ENCODE measurements around the gene TMPRSS13. TPM values are rescaled to one million over a fixed set of nuclear protein-coding genes. Genes with fewer than 3 reads are reported as not detected.

The TMPRSS13 gene
- polyA plus RNA-seq, 1 donor from 2014 or later: not detected

DNA sequence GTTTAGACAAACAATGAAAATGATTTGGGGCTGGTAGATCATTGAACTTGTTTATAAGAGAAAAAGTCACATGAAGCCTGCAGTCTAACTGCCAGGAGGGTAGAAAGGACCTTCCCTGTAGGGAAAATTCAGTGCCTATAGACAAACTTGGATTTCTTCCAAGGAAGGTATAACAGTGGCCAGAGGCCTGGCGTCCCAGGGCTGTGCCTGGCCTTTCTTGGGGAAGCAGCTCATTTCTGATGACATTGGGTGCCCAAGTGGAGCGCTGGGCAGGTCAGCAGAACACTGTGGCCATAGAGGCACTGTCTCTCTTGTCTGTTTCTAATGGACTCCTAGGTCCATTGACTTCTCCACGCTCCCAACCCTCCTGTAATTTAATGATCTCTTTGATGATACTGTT lies 46.1 kb downstream of the TMPRSS13 start:
- Histone ChIP-seq H3K9ac (ENCODE audit: low read length) (peak overlapping the region; percentile 34), H2AFZ (ENCODE audit: low read depth, low read length) (no peak overlapping the region), H3K27me3 (ENCODE audit: insufficient read depth, low read depth, low read length) (no peaks in the 10 kb centered on the region), H4K20me1 (ENCODE audit: insufficient read depth) (no peaks in the 10 kb centered on the region), H3K4me3 (ENCODE audit: low read length) (peak overlapping the region; percentile 53), H3K4me2 (ENCODE audit: low read length) (peak overlapping the region; percentile 12), H3K79me2 (replicated peaks; ENCODE audit: insufficient read depth, low read length) (no peaks in the 10 kb centered on the region), H3K9me3 (ENCODE audit: low read length) (no peaks in the 10 kb centered on the region), H3F3A (ENCODE audit: insufficient read depth, low read length, poor library complexity, severe bottlenecking) (no peaks in the 10 kb centered on the region), H3K27ac (ENCODE audit: low read length) (peak overlapping the region; percentile 59), H3K9me2 (ENCODE audit: insufficient read depth, low read length) (no peaks in the 10 kb centered on the region), H3K36me3 (ENCODE audit: insufficient read depth, low read length) (no peaks in the 10 kb centered on the region)
- TF ChIP-seq RAD21 (conservative IDR thresholded peaks at IDR 0.05) (no peak), MXI1 (conservative IDR thresholded peaks at IDR 0.05; ENCODE audit: poor library complexity, severe bottlenecking) (no peak), TAF1 (IDR thresholded peaks at IDR 0.05; ENCODE audit: low read depth) (no peak), EP300 (conservative IDR thresholded peaks at IDR 0.05; ENCODE audit: poor library complexity, severe bottlenecking) (no peak), EZH2 (IDR thresholded peaks at IDR 0.05; ENCODE audit: borderline replicate concordance, insufficient read depth, low read length, poor library complexity, severe bottlenecking) (no peak), POLR2AphosphoS5 (IDR thresholded peaks at IDR 0.05) (no peak), SMC3 (conservative IDR thresholded peaks at IDR 0.05; ENCODE audit: poor library complexity) (no peak)
- TF ChIP-seq, protein P1, sequence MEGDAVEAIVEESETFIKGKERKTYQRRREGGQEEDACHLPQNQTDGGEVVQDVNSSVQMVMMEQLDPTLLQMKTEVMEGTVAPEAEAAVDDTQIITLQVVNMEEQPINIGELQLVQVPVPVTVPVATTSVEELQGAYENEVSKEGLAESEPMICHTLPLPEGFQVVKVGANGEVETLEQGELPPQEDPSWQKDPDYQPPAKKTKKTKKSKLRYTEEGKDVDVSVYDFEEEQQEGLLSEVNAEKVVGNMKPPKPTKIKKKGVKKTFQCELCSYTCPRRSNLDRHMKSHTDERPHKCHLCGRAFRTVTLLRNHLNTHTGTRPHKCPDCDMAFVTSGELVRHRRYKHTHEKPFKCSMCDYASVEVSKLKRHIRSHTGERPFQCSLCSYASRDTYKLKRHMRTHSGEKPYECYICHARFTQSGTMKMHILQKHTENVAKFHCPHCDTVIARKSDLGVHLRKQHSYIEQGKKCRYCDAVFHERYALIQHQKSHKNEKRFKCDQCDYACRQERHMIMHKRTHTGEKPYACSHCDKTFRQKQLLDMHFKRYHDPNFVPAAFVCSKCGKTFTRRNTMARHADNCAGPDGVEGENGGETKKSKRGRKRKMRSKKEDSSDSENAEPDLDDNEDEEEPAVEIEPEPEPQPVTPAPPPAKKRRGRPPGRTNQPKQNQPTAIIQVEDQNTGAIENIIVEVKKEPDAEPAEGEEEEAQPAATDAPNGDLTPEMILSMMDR (IDR thresholded peaks at IDR 0.05; ENCODE audit: poor library complexity, severe bottlenecking): no peak
- TF ChIP-seq, protein P2, sequence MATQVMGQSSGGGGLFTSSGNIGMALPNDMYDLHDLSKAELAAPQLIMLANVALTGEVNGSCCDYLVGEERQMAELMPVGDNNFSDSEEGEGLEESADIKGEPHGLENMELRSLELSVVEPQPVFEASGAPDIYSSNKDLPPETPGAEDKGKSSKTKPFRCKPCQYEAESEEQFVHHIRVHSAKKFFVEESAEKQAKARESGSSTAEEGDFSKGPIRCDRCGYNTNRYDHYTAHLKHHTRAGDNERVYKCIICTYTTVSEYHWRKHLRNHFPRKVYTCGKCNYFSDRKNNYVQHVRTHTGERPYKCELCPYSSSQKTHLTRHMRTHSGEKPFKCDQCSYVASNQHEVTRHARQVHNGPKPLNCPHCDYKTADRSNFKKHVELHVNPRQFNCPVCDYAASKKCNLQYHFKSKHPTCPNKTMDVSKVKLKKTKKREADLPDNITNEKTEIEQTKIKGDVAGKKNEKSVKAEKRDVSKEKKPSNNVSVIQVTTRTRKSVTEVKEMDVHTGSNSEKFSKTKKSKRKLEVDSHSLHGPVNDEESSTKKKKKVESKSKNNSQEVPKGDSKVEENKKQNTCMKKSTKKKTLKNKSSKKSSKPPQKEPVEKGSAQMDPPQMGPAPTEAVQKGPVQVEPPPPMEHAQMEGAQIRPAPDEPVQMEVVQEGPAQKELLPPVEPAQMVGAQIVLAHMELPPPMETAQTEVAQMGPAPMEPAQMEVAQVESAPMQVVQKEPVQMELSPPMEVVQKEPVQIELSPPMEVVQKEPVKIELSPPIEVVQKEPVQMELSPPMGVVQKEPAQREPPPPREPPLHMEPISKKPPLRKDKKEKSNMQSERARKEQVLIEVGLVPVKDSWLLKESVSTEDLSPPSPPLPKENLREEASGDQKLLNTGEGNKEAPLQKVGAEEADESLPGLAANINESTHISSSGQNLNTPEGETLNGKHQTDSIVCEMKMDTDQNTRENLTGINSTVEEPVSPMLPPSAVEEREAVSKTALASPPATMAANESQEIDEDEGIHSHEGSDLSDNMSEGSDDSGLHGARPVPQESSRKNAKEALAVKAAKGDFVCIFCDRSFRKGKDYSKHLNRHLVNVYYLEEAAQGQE (IDR thresholded peaks at IDR 0.05; ENCODE audit: borderline replicate concordance): no peak

DNA sequence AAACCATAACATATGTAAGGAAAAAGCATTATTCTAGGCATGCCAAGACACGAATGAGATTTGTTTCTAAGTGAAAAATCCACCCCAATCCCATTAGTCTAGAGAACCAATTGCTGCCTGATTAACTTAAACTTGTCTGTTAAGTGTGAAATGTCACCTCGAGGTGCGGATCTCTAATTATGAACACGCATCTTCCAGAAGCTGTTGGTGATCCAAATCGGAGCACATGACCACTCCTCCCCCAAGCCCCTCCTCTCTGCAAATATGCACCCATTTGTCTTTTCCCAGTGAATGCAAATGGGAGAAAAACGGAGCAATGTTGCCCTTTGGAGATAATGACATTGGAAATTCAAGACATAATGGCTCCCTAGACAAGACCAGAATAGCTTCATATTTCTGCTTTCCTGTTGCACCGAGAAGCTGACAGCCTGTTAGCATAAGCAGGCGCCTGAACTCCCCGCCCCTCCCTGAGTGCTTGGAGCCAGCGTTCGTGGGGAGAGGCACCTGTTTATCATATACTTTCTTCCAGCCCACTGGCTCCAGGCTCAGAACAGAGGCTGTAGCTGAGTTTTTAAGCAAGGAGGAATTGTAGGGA lies 46.8 kb downstream of the TMPRSS13 start:
- Histone ChIP-seq H3K4me3 (ENCODE audit: low read length) (peak overlapping the region; percentile 53), H3K9me3 (ENCODE audit: low read length) (no peaks in the 10 kb centered on the region), H3F3A (ENCODE audit: insufficient read depth, low read length, poor library complexity, severe bottlenecking) (no peaks in the 10 kb centered on the region), H2AFZ (ENCODE audit: low read depth, low read length) (no peak overlapping the region), H3K4me2 (ENCODE audit: low read length) (peak overlapping the region; percentile 12), H4K20me1 (ENCODE audit: insufficient read depth) (no peaks in the 10 kb centered on the region), H3K79me2 (replicated peaks; ENCODE audit: insufficient read depth, low read length) (peaks cover 6% of the 10 kb centered on the region), H3K27ac (ENCODE audit: low read length) (peak overlapping the region; percentile 59), H3K27me3 (ENCODE audit: insufficient read depth, low read depth, low read length) (no peaks in the 10 kb centered on the region), H3K9ac (ENCODE audit: low read length) (peak overlapping the region; percentile 34), H3K9me2 (ENCODE audit: insufficient read depth, low read length) (no peaks in the 10 kb centered on the region), H3K36me3 (ENCODE audit: insufficient read depth, low read length) (no peaks in the 10 kb centered on the region)
- TF ChIP-seq EP300 (conservative IDR thresholded peaks at IDR 0.05; ENCODE audit: poor library complexity, severe bottlenecking) (no peak), RAD21 (conservative IDR thresholded peaks at IDR 0.05) (peak; percentile 13)
- TF ChIP-seq, protein P2 (IDR thresholded peaks at IDR 0.05; ENCODE audit: borderline replicate concordance): peak; percentile 68

Data from neural cell (in vitro differentiated cells).